Spleen (tissue), 7 donors: ENCODE data around the gene C10orf53.

Experiments used
- POLR2A ChIP-seq, 3 donors: fragments of 450-650 bp; IDR thresholded peaks; one replicate each; pipeline ENCODE4 v1.5.1; 2017; ENCODE audit warnings: antibody characterized with exemption in 3 of 3, mild to moderate bottlenecking in 1 of 3
- POLR2AphosphoS5 ChIP-seq, 3 donors: sonication (generic); formaldehyde crosslinking; IDR thresholded peaks; one replicate each; pipeline ENCODE4 v1.5.1; 2017; ENCODE audit warnings: antibody characterized with exemption in 3 of 3
- TF ChIP-seq, protein P1 (sequence below), 11 experiments: fragments of 200-600 bp in 7 of 11; fragments of 450-650 bp in 4 of 11; sonication (generic) in 4 of 11; IDR thresholded peaks in 8 of 11; conservative IDR thresholded peaks in 3 of 11; 1 replicate in 7 of 11; 2 replicates in 4 of 11; pipeline versions ENCODE4 v1.4.0 to v1.8.0; 2016 to 2021; ENCODE audit warnings: antibody characterized with exemption in 11 of 11, inconsistent platforms in 4 of 11, mild to moderate bottlenecking in 1 of 11
- donor health status: DM: no; HTN: no; CAD: no; lungs with moderate emphysema.
- donor health status: DM: no; HTN: no; CAD: no.
- donor health status: DM: no; HTN: no; CAD: no.

DNA sequence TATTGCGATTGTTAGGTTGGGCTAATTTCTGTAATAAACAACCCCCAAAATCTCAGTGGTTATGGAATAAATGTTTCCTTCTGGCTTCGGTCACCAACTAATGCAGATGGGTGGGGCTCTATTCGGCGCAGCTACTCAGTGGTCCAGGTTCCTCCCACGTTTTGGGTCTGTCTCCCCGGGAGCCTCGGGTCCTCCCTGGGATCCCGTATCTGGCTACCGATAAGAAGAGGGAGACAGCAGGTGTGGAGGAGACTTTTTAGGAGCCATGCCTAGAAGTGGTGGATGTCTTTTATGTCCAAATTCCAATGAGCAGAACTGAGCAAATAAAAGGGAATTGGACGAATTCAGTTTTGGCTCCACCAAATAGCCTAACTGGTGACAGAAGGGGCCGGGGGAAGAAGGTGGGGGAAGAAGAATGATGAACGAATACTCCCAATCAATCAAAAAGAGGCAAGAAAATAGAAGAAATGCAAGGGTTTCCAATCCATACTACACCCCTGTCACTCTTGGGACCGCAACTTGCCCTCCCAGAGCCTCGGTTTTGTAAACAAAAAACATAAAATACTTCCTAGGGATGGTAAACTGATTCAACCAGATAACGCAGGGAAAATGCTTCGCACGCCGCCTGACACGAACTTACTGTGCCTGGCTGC, 498 bp upstream of the C10orf53 start:
- TF ChIP-seq, protein P1, sequence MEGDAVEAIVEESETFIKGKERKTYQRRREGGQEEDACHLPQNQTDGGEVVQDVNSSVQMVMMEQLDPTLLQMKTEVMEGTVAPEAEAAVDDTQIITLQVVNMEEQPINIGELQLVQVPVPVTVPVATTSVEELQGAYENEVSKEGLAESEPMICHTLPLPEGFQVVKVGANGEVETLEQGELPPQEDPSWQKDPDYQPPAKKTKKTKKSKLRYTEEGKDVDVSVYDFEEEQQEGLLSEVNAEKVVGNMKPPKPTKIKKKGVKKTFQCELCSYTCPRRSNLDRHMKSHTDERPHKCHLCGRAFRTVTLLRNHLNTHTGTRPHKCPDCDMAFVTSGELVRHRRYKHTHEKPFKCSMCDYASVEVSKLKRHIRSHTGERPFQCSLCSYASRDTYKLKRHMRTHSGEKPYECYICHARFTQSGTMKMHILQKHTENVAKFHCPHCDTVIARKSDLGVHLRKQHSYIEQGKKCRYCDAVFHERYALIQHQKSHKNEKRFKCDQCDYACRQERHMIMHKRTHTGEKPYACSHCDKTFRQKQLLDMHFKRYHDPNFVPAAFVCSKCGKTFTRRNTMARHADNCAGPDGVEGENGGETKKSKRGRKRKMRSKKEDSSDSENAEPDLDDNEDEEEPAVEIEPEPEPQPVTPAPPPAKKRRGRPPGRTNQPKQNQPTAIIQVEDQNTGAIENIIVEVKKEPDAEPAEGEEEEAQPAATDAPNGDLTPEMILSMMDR (IDR thresholded peaks at IDR 0.05 in 8 of 11, conservative IDR thresholded peaks at IDR 0.05 in 3 of 11) = no peak
- no peak for TF ChIP-seq POLR2A (IDR thresholded peaks at IDR 0.05)
- TF ChIP-seq POLR2AphosphoS5 (IDR thresholded peaks at IDR 0.05) = no peak
